ENCODE measurements around the gene C1QC. TPM values are rescaled to one million over a fixed set of nuclear protein-coding genes. Genes with fewer than 3 reads are reported as not detected.

C1QC gene
- total RNA-seq, 1 donor from 2014 or later = 30.3 TPM

- Histone ChIP-seq H3K4me1 (ENCODE audit: control insufficient read depth in 3 of 3, insufficient read depth in 3 of 3, low read length in 3 of 3) (no peaks in the 10 kb centered on the region), H3K27ac (ENCODE audit: low read depth, low read length) (no peak overlapping the region), H3K9me3 (ENCODE audit: control insufficient read depth in 3 of 3, low read length in 3 of 3) (no peaks in the 10 kb centered on the region), H3K4me3 (ENCODE audit: low read length in 3 of 3) (no peak overlapping the region), H3K27me3 (ENCODE audit: control insufficient read depth in 3 of 3, insufficient read depth in 3 of 3, low read length in 3 of 3) (peaks cover 21 to 33% (median 23%) of the 10 kb centered on the region in 3 donors), H3K9ac (ENCODE audit: low read depth in 1 of 3, low read length in 3 of 3) (no peak overlapping the region), H3K36me3 (ENCODE audit: control insufficient read depth in 3 of 3, insufficient read depth in 3 of 3, low read length in 3 of 3) (no peaks in the 10 kb centered on the region)
Observed at GRCh38 chr1:22688466-22688865, 45.0 kb downstream of the C1QC start.

GRCh38 chr1:22689505-22689904 lies 46.1 kb downstream of the C1QC start:
- Histone ChIP-seq H3K9ac (ENCODE audit: low read depth in 1 of 3, low read length in 3 of 3) (no peak overlapping the region), H3K36me3 (ENCODE audit: control insufficient read depth in 3 of 3, insufficient read depth in 3 of 3, low read length in 3 of 3) (no peaks in the 10 kb centered on the region), H3K27me3 (ENCODE audit: control insufficient read depth in 3 of 3, insufficient read depth in 3 of 3, low read length in 3 of 3) (peaks cover 17 to 26% (median 25%) of the 10 kb centered on the region in 3 donors), H3K9me3 (ENCODE audit: control insufficient read depth in 3 of 3, low read length in 3 of 3) (no peaks in the 10 kb centered on the region), H3K27ac (ENCODE audit: low read depth, low read length) (no peak overlapping the region), H3K4me3 (ENCODE audit: low read length in 3 of 3) (no peak overlapping the region), H3K4me1 (ENCODE audit: control insufficient read depth in 3 of 3, insufficient read depth in 3 of 3, low read length in 3 of 3) (no peaks in the 10 kb centered on the region)

- Histone ChIP-seq H3K4me3 (ENCODE audit: low read length in 3 of 3) (no peak overlapping the region), H3K9ac (ENCODE audit: low read depth in 1 of 3, low read length in 3 of 3) (no peak overlapping the region), H3K4me1 (ENCODE audit: control insufficient read depth in 3 of 3, insufficient read depth in 3 of 3, low read length in 3 of 3) (no peaks in the 10 kb centered on the region), H3K36me3 (ENCODE audit: control insufficient read depth in 3 of 3, insufficient read depth in 3 of 3, low read length in 3 of 3) (no peaks in the 10 kb centered on the region), H3K9me3 (ENCODE audit: control insufficient read depth in 3 of 3, low read length in 3 of 3) (no peaks in the 10 kb centered on the region), H3K27ac (ENCODE audit: low read depth, low read length) (no peak overlapping the region), H3K27me3 (ENCODE audit: control insufficient read depth in 3 of 3, insufficient read depth in 3 of 3, low read length in 3 of 3) (peaks cover 12 to 16% (median 14%) of the 10 kb centered on the region in 3 donors)
Observed at GRCh38 chr1:22691031-22691753, 47.8 kb downstream of the C1QC start.

- Histone ChIP-seq H3K27me3 (ENCODE audit: control insufficient read depth in 3 of 3, insufficient read depth in 3 of 3, low read length in 3 of 3) (peaks cover 4 to 10% (median 9%) of the 10 kb centered on the region in 3 donors), H3K27ac (ENCODE audit: low read depth, low read length) (no peak overlapping the region), H3K36me3 (ENCODE audit: control insufficient read depth in 3 of 3, insufficient read depth in 3 of 3, low read length in 3 of 3) (no peaks in the 10 kb centered on the region), H3K9ac (ENCODE audit: low read depth in 1 of 3, low read length in 3 of 3) (no peak overlapping the region), H3K9me3 (ENCODE audit: control insufficient read depth in 3 of 3, low read length in 3 of 3) (no peaks in the 10 kb centered on the region), H3K4me3 (ENCODE audit: low read length in 3 of 3) (no peak overlapping the region), H3K4me1 (ENCODE audit: control insufficient read depth in 3 of 3, insufficient read depth in 3 of 3, low read length in 3 of 3) (no peaks in the 10 kb centered on the region)
Observed at GRCh38 chr1:22694172-22694571, 50.7 kb downstream of the C1QC start.

- no peaks in the 10 kb centered on the region for H3K36me3 ChIP-seq (ENCODE audit: control insufficient read depth in 3 of 3, insufficient read depth in 3 of 3, low read length in 3 of 3)
- no peaks in the 10 kb centered on the region for H3K9me3 ChIP-seq (ENCODE audit: control insufficient read depth in 3 of 3, low read length in 3 of 3)
- peaks cover 4 to 9% (median 6%) of the 10 kb centered on the region in 3 donors for H3K27me3 ChIP-seq (ENCODE audit: control insufficient read depth in 3 of 3, insufficient read depth in 3 of 3, low read length in 3 of 3)
- H3K4me1 ChIP-seq (ENCODE audit: control insufficient read depth in 3 of 3, insufficient read depth in 3 of 3, low read length in 3 of 3) = no peaks in the 10 kb centered on the region
- no peak overlapping the region for H3K9ac ChIP-seq (ENCODE audit: low read depth in 1 of 3, low read length in 3 of 3)
- H3K27ac ChIP-seq (ENCODE audit: low read depth, low read length) = no peak overlapping the region
- no peak overlapping the region for H3K4me3 ChIP-seq (ENCODE audit: low read length in 3 of 3)
Observed at GRCh38 chr1:22696610-22697009, 53.2 kb downstream of the C1QC start.

Small RNAs within 50 kb of the gene (small RNA-seq; reads per million reads assigned to genes)
- not detected for gene MIR6127

Other genes starting within 250 kb of the C1QC start
- gene ZBTB40, start 191.8 kb upstream of the C1QC start, total RNA-seq = 9.4 TPM
- gene EPHA8, start 80.1 kb upstream of the C1QC start, total RNA-seq = not detected
- 50.6 TPM for gene C1QA, start 7.0 kb upstream of the C1QC start, total RNA-seq
- 18.3 TPM for gene C1QB, start 9.6 kb downstream of the C1QC start, total RNA-seq
- 13.0 TPM for gene EPHB2, start 67.2 kb downstream of the C1QC start, total RNA-seq

Measured in skeletal muscle tissue (tissue), 5 donors.